Body of pancreas (tissue), 4 donors: ENCODE measurements around the gene CD22.

Experiments
- CTCF ChIP-seq, 7 experiments: fragments of 450-650 bp in 4 of 7; fragments of 200-600 bp in 3 of 7; sonication (generic) in 3 of 7; IDR thresholded peaks; one replicate each; pipeline ENCODE4 v1.5.1; 2016 to 2019; ENCODE audit warnings: antibody characterized with exemption in 7 of 7
- POLR2A ChIP-seq, 3 donors: fragments of 450-650 bp; IDR thresholded peaks; one replicate each; pipeline ENCODE4 v1.6.1; 2016; ENCODE audit warnings: antibody characterized with exemption in 3 of 3, mild to moderate bottlenecking in 2 of 3

GRCh38 chr19:35369522-35369921 is 40.5 kb downstream of the CD22 start:
- TF ChIP-seq POLR2A (IDR thresholded peaks at IDR 0.05) (no peak), CTCF (IDR thresholded peaks at IDR 0.05) (no peak)
